OCI-LY3 (cell line): Measurements from ENCODE around the gene MRPL55.

Source experiments
- H2AFZ ChIP-seq: fragments of 200-600, 300-600 bp; shearing (Covaris generic); 2 replicates; pipeline ENCODE4 v1.6.0; 2014; ENCODE audit warnings: antibody characterized with exemption, low read depth, low read length
- H3K27ac ChIP-seq: fragments of 200-600, 300-600 bp; sonication (generic); 2 replicates; pipeline ENCODE4 v1.5.1; 2014; ENCODE audit warnings: mild to moderate bottlenecking, low read length, moderate library complexity, mixed read lengths
- H3K27me3 ChIP-seq: fragments of 200-600, 300-600 bp; sonication (generic); 2 replicates; pipeline ENCODE4 v1.6.1; 2014; ENCODE audit warnings: low read depth, low read length, mixed read lengths
- H3K36me3 ChIP-seq: fragments of 200-600, 300-600 bp; sonication (generic); replicated peaks from 2 replicates; pipeline ENCODE3; 2014; ENCODE audit warnings: low read depth, low read length, mixed read lengths
- H3K4me1 ChIP-seq: fragments of 300-600, 200-600 bp; sonication (generic); 2 replicates; pipeline ENCODE4 v1.6.1; 2014; ENCODE audit warnings: low read length, mixed read lengths
- H3K4me2 ChIP-seq: fragments of 200-600, 300-600 bp; sonication (generic); 2 replicates; pipeline ENCODE4 v1.6.1; 2014; ENCODE audit warnings: low read length, mixed read lengths
- H3K4me3 ChIP-seq: fragments of 300-600, 200-600 bp; sonication (generic); 2 replicates; pipeline ENCODE4 v1.5.1; 2014; ENCODE audit warnings: antibody characterized with exemption, mild to moderate bottlenecking, low read length, moderate library complexity
- H3K79me2 ChIP-seq: fragments of 300-600, 200-600 bp; shearing (Covaris generic); 2 replicates; pipeline ENCODE4 v1.6.1; 2014; ENCODE audit warnings: mild to moderate bottlenecking, low read length, mixed read lengths
- H3K9ac ChIP-seq: fragments of 300-600, 200-600 bp; shearing (Covaris generic); 2 replicates; pipeline ENCODE4 v1.6.0; 2014; ENCODE audit warnings: mild to moderate bottlenecking, low read length, moderate library complexity
- H3K9me3 ChIP-seq: fragments of 200-600, 300-600 bp; shearing (Covaris generic); 2 replicates; pipeline ENCODE4 v1.6.1; 2014; ENCODE audit warnings: low read length, mixed read lengths; ENCODE audit not compliant: insufficient read depth
- H4K20me1 ChIP-seq: fragments of 200-600, 300-600 bp; sonication (generic); 2 replicates; pipeline ENCODE4 v1.6.1; 2016; ENCODE audit warnings: low read length, mixed read lengths; ENCODE audit not compliant: insufficient read depth
- EZH2phosphoT487 ChIP-seq: fragments of 200-600 bp; shearing (Covaris generic); IDR thresholded peaks from 2 replicates; pipeline ENCODE4 v1.6.1; 2018; ENCODE audit warnings: antibody characterized with exemption, mixed run types, low read depth
- TF ChIP-seq, protein P1 (sequence below): fragments of 200-600, 300-600 bp; sonication (generic); IDR thresholded peaks from 2 replicates; pipeline ENCODE4 v1.5.1; 2014; ENCODE audit warnings: antibody characterized with exemption, low read length, low read depth

MRPL55 gene

DNA sequence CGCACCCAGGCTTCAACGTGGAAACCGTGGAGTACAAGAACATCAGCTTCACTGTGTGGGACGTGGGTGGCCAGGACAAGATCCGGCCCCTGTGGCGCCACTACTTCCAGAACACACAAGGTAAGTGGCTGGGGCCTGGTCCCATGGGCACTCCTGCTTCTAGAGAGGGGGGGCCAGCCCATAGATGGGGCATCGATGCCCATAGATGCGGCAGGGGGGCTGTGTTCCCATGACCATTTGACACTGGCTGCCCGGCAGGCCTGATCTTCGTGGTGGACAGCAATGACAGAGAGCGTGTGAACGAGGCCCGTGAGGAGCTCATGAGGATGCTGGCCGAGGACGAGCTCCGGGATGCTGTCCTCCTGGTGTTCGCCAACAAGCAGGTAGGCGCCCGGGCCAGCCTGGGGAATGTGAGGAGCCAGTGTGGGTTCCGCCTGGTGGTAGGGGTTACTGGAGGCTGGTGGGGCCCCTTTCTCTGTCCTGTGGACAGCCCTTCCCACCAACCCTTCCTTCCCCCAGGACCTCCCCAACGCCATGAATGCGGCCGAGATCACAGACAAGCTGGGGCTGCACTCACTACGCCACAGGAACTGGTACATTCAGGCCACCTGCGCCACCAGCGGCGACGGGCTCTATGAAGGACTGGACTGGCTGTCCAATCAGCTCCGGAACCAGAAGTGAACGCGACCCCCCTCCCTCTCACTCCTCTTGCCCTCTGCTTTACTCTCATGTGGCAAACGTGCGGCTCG lies 11.6 kb downstream of the MRPL55 start:
- Histone ChIP-seq H3K36me3 (peaks cover 64% of the 10 kb centered on the region), H3K9ac (no peak overlapping the region), H3K27me3 (no peaks in the 10 kb centered on the region), H3K27ac (no peak overlapping the region), H3K4me3 (no peak overlapping the region), H3K79me2 (peaks cover 87% of the 10 kb centered on the region), H3K4me2 (no peak overlapping the region), H4K20me1 (peaks cover 85% of the 10 kb centered on the region), H2AFZ (no peak overlapping the region), H3K4me1 (peaks cover 7% of the 10 kb centered on the region), H3K9me3 (peaks cover 15% of the 10 kb centered on the region; the same call in 1 of the 2 replicates)
- TF ChIP-seq EZH2phosphoT487, result no peak

DNA sequence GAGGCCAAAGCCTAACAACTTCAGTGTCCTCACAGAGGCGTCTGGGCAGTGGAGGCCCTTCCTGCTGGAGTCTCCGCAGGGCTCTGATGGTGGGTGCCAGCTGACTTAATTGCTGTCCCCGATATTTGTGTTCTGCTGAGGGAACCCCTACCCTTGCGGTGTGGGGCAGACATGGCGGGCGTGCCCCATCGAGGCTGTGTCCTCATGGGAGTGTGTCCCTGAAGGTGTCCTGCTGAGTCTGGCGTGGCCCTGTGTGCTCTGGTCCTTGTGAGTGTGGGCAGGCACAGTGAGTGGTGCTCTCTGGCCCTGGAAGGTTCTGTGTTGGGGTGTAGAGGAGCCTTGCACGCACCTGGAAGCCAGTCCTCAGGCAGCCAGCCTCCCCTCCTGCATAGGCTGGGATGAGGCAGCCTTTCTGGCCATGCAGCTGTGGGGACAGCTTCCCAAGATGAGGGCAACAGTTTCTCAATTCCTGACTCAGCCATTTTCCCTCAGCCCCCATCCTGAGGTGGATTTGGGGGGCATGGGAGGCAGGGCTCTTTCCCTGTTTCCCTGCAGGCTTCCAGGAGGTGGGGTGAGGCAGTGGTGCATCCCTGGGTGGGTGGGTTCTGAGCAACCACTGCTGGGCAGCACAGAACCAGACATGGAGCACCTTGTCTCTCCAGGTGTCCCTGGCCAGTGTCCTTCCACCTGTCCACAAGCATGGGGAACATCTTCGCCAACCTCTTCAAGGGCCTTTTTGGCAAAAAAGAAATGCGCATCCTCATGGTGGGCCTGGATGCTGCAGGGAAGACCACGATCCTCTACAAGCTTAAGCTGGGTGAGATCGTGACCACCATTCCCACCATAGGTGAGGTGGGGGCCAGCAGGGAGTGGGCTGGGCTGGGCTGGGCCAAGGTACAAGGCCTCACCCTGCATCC lies 12.4 kb downstream of the MRPL55 start:
- no peak for TF ChIP-seq EZH2phosphoT487
- TF ChIP-seq, protein P1, sequence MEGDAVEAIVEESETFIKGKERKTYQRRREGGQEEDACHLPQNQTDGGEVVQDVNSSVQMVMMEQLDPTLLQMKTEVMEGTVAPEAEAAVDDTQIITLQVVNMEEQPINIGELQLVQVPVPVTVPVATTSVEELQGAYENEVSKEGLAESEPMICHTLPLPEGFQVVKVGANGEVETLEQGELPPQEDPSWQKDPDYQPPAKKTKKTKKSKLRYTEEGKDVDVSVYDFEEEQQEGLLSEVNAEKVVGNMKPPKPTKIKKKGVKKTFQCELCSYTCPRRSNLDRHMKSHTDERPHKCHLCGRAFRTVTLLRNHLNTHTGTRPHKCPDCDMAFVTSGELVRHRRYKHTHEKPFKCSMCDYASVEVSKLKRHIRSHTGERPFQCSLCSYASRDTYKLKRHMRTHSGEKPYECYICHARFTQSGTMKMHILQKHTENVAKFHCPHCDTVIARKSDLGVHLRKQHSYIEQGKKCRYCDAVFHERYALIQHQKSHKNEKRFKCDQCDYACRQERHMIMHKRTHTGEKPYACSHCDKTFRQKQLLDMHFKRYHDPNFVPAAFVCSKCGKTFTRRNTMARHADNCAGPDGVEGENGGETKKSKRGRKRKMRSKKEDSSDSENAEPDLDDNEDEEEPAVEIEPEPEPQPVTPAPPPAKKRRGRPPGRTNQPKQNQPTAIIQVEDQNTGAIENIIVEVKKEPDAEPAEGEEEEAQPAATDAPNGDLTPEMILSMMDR, result no peak
- no peak overlapping the region for H3K27ac ChIP-seq
- H3K4me1 ChIP-seq, result peaks cover 5% of the 10 kb centered on the region
- no peak overlapping the region for H3K9ac ChIP-seq
- H3K36me3 ChIP-seq, result peaks cover 72% of the 10 kb centered on the region
- H3K79me2 ChIP-seq, result peaks cover 87% of the 10 kb centered on the region
- H4K20me1 ChIP-seq, result peaks cover 90% of the 10 kb centered on the region
- peaks cover 16% of the 10 kb centered on the region; the same call in 1 of the 2 replicates for H3K9me3 ChIP-seq
- no peak overlapping the region for H2AFZ ChIP-seq
- no peaks in the 10 kb centered on the region for H3K27me3 ChIP-seq
- no peak overlapping the region for H3K4me2 ChIP-seq
- no peak overlapping the region for H3K4me3 ChIP-seq

DNA sequence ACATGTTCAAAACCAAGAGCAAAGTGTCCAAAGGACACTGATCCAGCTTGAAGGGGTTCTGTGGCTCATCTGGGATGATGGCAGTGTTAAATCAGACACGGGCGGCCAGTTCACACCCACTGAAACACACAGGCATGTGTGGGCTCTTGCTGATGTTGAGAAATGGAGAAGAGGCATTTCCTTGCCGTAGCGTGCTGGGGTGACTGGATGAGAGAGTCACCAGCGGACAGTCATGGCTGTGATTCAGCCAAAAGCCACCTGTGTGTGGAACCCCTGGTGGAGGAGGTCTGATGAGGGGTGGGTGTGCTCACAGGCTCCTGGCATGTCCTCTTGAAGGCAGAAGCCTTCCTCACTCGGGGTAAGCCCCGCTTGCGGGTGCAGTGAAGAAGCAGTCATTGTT lies 13.2 kb downstream of the MRPL55 start:
- H2AFZ ChIP-seq, result no peak overlapping the region
- TF ChIP-seq, protein P1, result no peak
- TF ChIP-seq EZH2phosphoT487, result no peak
- no peak overlapping the region for H3K4me2 ChIP-seq
- no peak overlapping the region for H3K27ac ChIP-seq
- H3K27me3 ChIP-seq, result no peaks in the 10 kb centered on the region
- H4K20me1 ChIP-seq, result peaks cover 93% of the 10 kb centered on the region
- H3K9me3 ChIP-seq, result peaks cover 16% of the 10 kb centered on the region; the same call in 1 of the 2 replicates
- peaks cover 80% of the 10 kb centered on the region for H3K36me3 ChIP-seq
- no peak overlapping the region for H3K9ac ChIP-seq
- H3K4me1 ChIP-seq, result no peaks in the 10 kb centered on the region
- H3K79me2 ChIP-seq, result peaks cover 91% of the 10 kb centered on the region
- H3K4me3 ChIP-seq, result no peak overlapping the region

DNA sequence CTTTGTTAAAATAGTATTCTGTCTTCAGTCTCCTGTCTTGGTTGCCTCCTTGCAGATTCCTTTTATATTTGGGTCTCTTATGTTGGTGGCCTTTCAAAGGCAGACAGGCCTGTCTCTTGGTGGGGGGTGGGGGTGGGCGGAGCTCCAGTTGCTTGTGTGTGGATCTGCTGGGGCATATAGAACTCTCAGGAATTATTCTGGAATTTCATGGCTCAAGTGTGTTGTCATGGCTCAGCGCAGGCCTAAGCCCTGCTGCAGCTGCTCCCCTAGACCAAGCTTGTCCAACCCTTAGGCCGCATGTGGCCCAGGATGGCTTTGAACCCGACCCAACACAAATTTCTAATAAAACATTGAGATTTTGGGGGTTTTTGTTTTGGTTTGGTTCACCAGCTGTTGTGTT lies 13.9 kb downstream of the MRPL55 start:
- Histone ChIP-seq H2AFZ (no peak overlapping the region), H3K9me3 (peaks cover 16% of the 10 kb centered on the region; the same call in 1 of the 2 replicates), H3K4me2 (no peak overlapping the region), H3K36me3 (peaks cover 88% of the 10 kb centered on the region), H3K79me2 (peaks cover 99% of the 10 kb centered on the region), H3K27me3 (no peaks in the 10 kb centered on the region), H3K27ac (no peak overlapping the region), H3K4me1 (no peaks in the 10 kb centered on the region), H4K20me1 (peaks cover 100% of the 10 kb centered on the region), H3K4me3 (no peak overlapping the region), H3K9ac (no peak overlapping the region)
- TF ChIP-seq EZH2phosphoT487, result no peak
- TF ChIP-seq, protein P1, result no peak
